ENCODE data around the gene KIF26A. TPM values are rescaled to one million over a fixed set of nuclear protein-coding genes. Genes with fewer than 3 reads are reported as not detected.

The KIF26A gene
- total and polyA plus RNA-seq, 2 donors (not counting 1 experiment from before 2014, with no cell fraction given) = 0.15 TPM; not detected in 1

DNA sequence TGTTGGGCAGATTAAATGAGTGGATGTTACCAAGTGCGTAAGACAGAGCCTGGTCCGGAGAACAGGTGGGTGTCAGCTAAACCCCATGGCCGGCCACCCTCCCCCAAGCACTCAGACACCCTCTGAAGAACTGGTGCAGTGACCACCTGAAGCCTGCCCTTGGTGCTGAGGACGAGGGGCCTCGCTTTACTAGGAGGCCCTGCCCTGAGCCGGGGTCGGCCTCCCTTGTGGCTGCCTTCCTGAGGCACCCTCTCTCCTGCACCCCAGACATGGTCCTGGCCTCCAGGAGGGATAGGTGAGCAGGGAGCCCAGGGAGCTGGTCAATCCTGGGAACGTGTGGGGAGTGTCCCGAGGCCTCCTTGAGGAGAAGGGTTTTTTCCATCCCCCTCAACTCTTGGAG, 4.9 kb upstream of the KIF26A start:
- no peak overlapping the region for H3K4me3 Mint-ChIP-seq
- Histone ChIP-seq H3K9me3 (ENCODE audit: control extremely low read depth in 1 of 3, control insufficient read depth in 2 of 3, insufficient read depth in 1 of 3, low read length in 2 of 3) (peaks cover 0 to 34% (median 14%) of the 10 kb centered on the region in 3 donors), H2AFZ (ENCODE audit: insufficient read depth, low read depth, low read length, poor library complexity, severe bottlenecking) (no peak overlapping the region), H3K27me3 (replicated peaks in 1 of 4; ENCODE audit: control extremely low read depth in 1 of 4, control insufficient read depth in 3 of 4, insufficient read depth in 4 of 4, low read length in 3 of 4) (peaks cover 0 to 65% (median 20%) of the 10 kb centered on the region in 4 experiments), H3K27ac (ENCODE audit: low read length in 2 of 2) (no peak overlapping the region), H3K36me3 (replicated peaks in 1 of 2; ENCODE audit: control extremely low read depth in 1 of 2, control insufficient read depth in 1 of 2, extremely low read depth in 1 of 2, insufficient read depth in 2 of 2, low read length in 1 of 2) (no peaks in the 10 kb centered on the region), H3K79me2 (ENCODE audit: control insufficient read depth, insufficient read depth, low read length) (no peaks in the 10 kb centered on the region), H3K4me1 (ENCODE audit: control insufficient read depth in 2 of 2, insufficient read depth in 2 of 2, low read length in 2 of 2) (peaks cover 26% of the 10 kb centered on the region in 2 donors), H3K9ac (ENCODE audit: low read length) (no peak overlapping the region), H3K4me3 (ENCODE audit: control extremely low read depth in 1 of 5, extremely low read depth in 1 of 5, insufficient read depth in 1 of 5, low read depth in 2 of 5, low read length in 4 of 5) (no peak overlapping the region), H4K20me1 (ENCODE audit: control insufficient read depth, insufficient read depth, low read length, poor library complexity, severe bottlenecking) (no peaks in the 10 kb centered on the region), H3K4me2 (replicated peaks; ENCODE audit: low read depth, low read length, poor library complexity, severe bottlenecking) (no peak overlapping the region)
- TF ChIP-seq, protein P1, sequence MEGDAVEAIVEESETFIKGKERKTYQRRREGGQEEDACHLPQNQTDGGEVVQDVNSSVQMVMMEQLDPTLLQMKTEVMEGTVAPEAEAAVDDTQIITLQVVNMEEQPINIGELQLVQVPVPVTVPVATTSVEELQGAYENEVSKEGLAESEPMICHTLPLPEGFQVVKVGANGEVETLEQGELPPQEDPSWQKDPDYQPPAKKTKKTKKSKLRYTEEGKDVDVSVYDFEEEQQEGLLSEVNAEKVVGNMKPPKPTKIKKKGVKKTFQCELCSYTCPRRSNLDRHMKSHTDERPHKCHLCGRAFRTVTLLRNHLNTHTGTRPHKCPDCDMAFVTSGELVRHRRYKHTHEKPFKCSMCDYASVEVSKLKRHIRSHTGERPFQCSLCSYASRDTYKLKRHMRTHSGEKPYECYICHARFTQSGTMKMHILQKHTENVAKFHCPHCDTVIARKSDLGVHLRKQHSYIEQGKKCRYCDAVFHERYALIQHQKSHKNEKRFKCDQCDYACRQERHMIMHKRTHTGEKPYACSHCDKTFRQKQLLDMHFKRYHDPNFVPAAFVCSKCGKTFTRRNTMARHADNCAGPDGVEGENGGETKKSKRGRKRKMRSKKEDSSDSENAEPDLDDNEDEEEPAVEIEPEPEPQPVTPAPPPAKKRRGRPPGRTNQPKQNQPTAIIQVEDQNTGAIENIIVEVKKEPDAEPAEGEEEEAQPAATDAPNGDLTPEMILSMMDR (IDR thresholded peaks at IDR 0.05) = no peak
- no peak for TF ChIP-seq EZH2 (IDR thresholded peaks at IDR 0.05; ENCODE audit: borderline replicate concordance, insufficient read depth, low read depth, low read length, poor library complexity, severe bottlenecking)
- intact Hi-C loops (cut with micrococcal nuclease) = no loop called here
- DNase-seq = no peak
- H3K4me1 Mint-ChIP-seq = peaks cover 9% of the 10 kb centered on the region
- H3K27me3 Mint-ChIP-seq = peaks cover 37% of the 10 kb centered on the region
- whole genome bisulfite sequencing (ENCODE audit: insufficient coverage) = 92% methylated on average over 6 of the region's 9 CpGs
- CTCF ChIA-PET = no interaction called here
- peaks cover 3% of the 10 kb centered on the region for H3K9me3 Mint-ChIP-seq (ENCODE audit: insufficient read depth)
- no peak for ATAC-seq (ENCODE audit: low read depth)
- POLR2A ChIA-PET = no interaction called here
- H3K27ac Mint-ChIP-seq = no peak overlapping the region

GRCh38 chr14:104134061-104134965, 4.1 kb upstream of the KIF26A start:
- intact Hi-C loops (cut with micrococcal nuclease) = no loop called here
- H3K4me3 ChIP-seq (ENCODE audit: control extremely low read depth in 1 of 5, extremely low read depth in 1 of 5, insufficient read depth in 1 of 5, low read depth in 2 of 5, low read length in 4 of 5) = no peak overlapping the region
- H3K79me2 ChIP-seq (ENCODE audit: control insufficient read depth, insufficient read depth, low read length) = no peaks in the 10 kb centered on the region
- H3K9me3 ChIP-seq (ENCODE audit: control extremely low read depth in 1 of 3, control insufficient read depth in 2 of 3, insufficient read depth in 1 of 3, low read length in 2 of 3) = peaks cover 0 to 34% (median 14%) of the 10 kb centered on the region in 3 donors
- ATAC-seq (ENCODE audit: low read depth) (no peak), DNase-seq (no peak)
- CTCF ChIA-PET = no interaction called here
- POLR2A ChIA-PET = no interaction called here
- TF ChIP-seq, protein P1 (IDR thresholded peaks at IDR 0.05) = no peak
- TF ChIP-seq EZH2 (IDR thresholded peaks at IDR 0.05; ENCODE audit: borderline replicate concordance, insufficient read depth, low read depth, low read length, poor library complexity, severe bottlenecking) = no peak
- Mint-ChIP-seq H3K27ac (no peak overlapping the region), H3K9me3 (ENCODE audit: insufficient read depth) (peaks cover 3% of the 10 kb centered on the region), H3K27me3 (peaks cover 36% of the 10 kb centered on the region), H3K4me1 (peaks cover 9% of the 10 kb centered on the region), H3K4me3 (no peak overlapping the region)
- H3K27me3 ChIP-seq (replicated peaks in 1 of 4; ENCODE audit: control extremely low read depth in 1 of 4, control insufficient read depth in 3 of 4, insufficient read depth in 4 of 4, low read length in 3 of 4) = peaks cover 0 to 69% (median 21%) of the 10 kb centered on the region in 4 experiments
- H3K27ac ChIP-seq (ENCODE audit: low read length in 2 of 2) = no peak overlapping the region
- H4K20me1 ChIP-seq (ENCODE audit: control insufficient read depth, insufficient read depth, low read length, poor library complexity, severe bottlenecking) = no peaks in the 10 kb centered on the region
- 83% methylated on average over 13 of the region's 31 CpGs for WGBS (ENCODE audit: insufficient coverage)
- no peaks in the 10 kb centered on the region for H3K36me3 ChIP-seq (replicated peaks in 1 of 2; ENCODE audit: control extremely low read depth in 1 of 2, control insufficient read depth in 1 of 2, extremely low read depth in 1 of 2, insufficient read depth in 2 of 2, low read length in 1 of 2)
- no peak overlapping the region for H3K4me2 ChIP-seq (replicated peaks; ENCODE audit: low read depth, low read length, poor library complexity, severe bottlenecking)
- peaks cover 26 to 34% of the 10 kb centered on the region in 2 donors for H3K4me1 ChIP-seq (ENCODE audit: control insufficient read depth in 2 of 2, insufficient read depth in 2 of 2, low read length in 2 of 2)
- H2AFZ ChIP-seq (ENCODE audit: insufficient read depth, low read depth, low read length, poor library complexity, severe bottlenecking) = no peak overlapping the region
- H3K9ac ChIP-seq (ENCODE audit: low read length) = no peak overlapping the region
